Measurements from ENCODE around the gene OBSCN.
A peak's percentile ranks its signal among the peaks of the same experiment; 100 is the strongest.

DNA sequence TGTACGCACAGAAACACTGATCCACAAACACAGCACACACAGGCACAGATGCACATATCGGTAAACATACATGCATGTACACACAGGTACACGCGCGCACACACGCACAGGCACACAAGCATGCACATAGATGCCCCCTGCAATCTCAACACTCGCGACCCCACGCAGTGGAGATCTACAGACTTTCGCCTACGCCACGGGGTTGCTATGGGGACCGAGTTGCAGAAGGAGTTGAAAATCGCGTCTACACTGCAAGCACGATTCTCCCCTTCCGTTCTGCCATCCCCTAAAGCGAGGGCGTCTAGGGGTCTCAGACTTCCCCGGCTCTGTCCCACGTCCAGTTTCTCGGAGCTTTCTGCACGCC lies 208.0 kb downstream of the OBSCN start:
- TF ChIP-seq, protein P1, sequence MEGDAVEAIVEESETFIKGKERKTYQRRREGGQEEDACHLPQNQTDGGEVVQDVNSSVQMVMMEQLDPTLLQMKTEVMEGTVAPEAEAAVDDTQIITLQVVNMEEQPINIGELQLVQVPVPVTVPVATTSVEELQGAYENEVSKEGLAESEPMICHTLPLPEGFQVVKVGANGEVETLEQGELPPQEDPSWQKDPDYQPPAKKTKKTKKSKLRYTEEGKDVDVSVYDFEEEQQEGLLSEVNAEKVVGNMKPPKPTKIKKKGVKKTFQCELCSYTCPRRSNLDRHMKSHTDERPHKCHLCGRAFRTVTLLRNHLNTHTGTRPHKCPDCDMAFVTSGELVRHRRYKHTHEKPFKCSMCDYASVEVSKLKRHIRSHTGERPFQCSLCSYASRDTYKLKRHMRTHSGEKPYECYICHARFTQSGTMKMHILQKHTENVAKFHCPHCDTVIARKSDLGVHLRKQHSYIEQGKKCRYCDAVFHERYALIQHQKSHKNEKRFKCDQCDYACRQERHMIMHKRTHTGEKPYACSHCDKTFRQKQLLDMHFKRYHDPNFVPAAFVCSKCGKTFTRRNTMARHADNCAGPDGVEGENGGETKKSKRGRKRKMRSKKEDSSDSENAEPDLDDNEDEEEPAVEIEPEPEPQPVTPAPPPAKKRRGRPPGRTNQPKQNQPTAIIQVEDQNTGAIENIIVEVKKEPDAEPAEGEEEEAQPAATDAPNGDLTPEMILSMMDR (IDR thresholded peaks at IDR 0.05) = no peak
- TF ChIP-seq EZH2 (IDR thresholded peaks at IDR 0.05; ENCODE audit: borderline replicate concordance, insufficient read depth, low read depth, low read length, poor library complexity, severe bottlenecking) = peak; percentile 75
